Stimulated activated CD8-positive, alpha-beta memory T cell treated with anti-CD3 and anti-CD28 coated beads, Interleukin-12 subunit alpha, Interleukin-12 subunit beta, amount 100 ng/mL, for 1 hour (primary cell): ENCODE measurements around the gene FBXL7.

Source experiments
- DNase-seq: peaks from one replicate; pipeline ENCODE4 v3.0.0-alpha.2; 2020; ENCODE audit warnings: low read depth

Gene FBXL7

GRCh38 chr5:15669826-15670225 lies 169.8 kb downstream of the FBXL7 start:
- DNase-seq = no peak

- no peak for DNase-seq
Measured at GRCh38 chr5:15674716-15675115, 174.7 kb downstream of the FBXL7 start.

- no peak for DNase-seq
Measured at GRCh38 chr5:15676591-15676990, 176.6 kb downstream of the FBXL7 start.

GRCh38 chr5:15679161-15679560 lies 179.2 kb downstream of the FBXL7 start:
- DNase-seq = no peak

GRCh38 chr5:15680455-15680854 lies 180.5 kb downstream of the FBXL7 start:
- DNase-seq = no peak

- DNase-seq = no peak
Measured at GRCh38 chr5:15682122-15682521, 182.1 kb downstream of the FBXL7 start.

GRCh38 chr5:15682566-15682965 lies 182.6 kb downstream of the FBXL7 start:
- no peak for DNase-seq

GRCh38 chr5:15683332-15683731 lies 183.4 kb downstream of the FBXL7 start:
- no peak for DNase-seq

GRCh38 chr5:15687401-15687800 lies 187.4 kb downstream of the FBXL7 start:
- no peak for DNase-seq

- no peak for DNase-seq
Measured at GRCh38 chr5:15689836-15690235, 189.9 kb downstream of the FBXL7 start.

- DNase-seq = no peak
Measured at GRCh38 chr5:15690611-15691010, 190.6 kb downstream of the FBXL7 start.

- DNase-seq = no peak
Measured at GRCh38 chr5:15691521-15691920, 191.5 kb downstream of the FBXL7 start.

- no peak for DNase-seq
Measured at GRCh38 chr5:15692706-15693381, 192.9 kb downstream of the FBXL7 start.

GRCh38 chr5:15693382-15693728 lies 193.4 kb downstream of the FBXL7 start:
- DNase-seq = no peak

- DNase-seq = no peak
Measured at GRCh38 chr5:15693933-15694332, 194.0 kb downstream of the FBXL7 start.

GRCh38 chr5:15694696-15695214 lies 194.8 kb downstream of the FBXL7 start:
- no peak for DNase-seq

- no peak for DNase-seq
Measured at GRCh38 chr5:15695215-15695731, 195.3 kb downstream of the FBXL7 start.

- DNase-seq = no peak
Measured at GRCh38 chr5:15700373-15700772, 200.4 kb downstream of the FBXL7 start.

GRCh38 chr5:15702102-15702501 lies 202.1 kb downstream of the FBXL7 start:
- DNase-seq = no peak

GRCh38 chr5:15703901-15704300 lies 203.9 kb downstream of the FBXL7 start:
- DNase-seq = no peak

- no peak for DNase-seq
Measured at GRCh38 chr5:15704397-15704947, 204.5 kb downstream of the FBXL7 start.

GRCh38 chr5:15707631-15708030 lies 207.7 kb downstream of the FBXL7 start:
- no peak for DNase-seq

GRCh38 chr5:15711892-15712291 lies 211.9 kb downstream of the FBXL7 start:
- no peak for DNase-seq

GRCh38 chr5:15715535-15715934 lies 215.6 kb downstream of the FBXL7 start:
- no peak for DNase-seq
